CD4-positive, CD25-positive, alpha-beta regulatory T cell (primary cell): Measurements from ENCODE around the gene ARPC1A. TPM values are rescaled to one million over a fixed set of nuclear protein-coding genes. Genes with fewer than 3 reads are reported as not detected.

Source experiments
- ATAC-seq, 2 donors: fragments of 150-1000 bp; cut with Tn5 transposase; one replicate each; pipeline ENCODE4 v1.10.0; 2021; ENCODE audit warnings: low read depth in 2 of 2, moderate number of reproducible peaks in 2 of 2, moderate library complexity in 1 of 2
- DNase-seq, 3 donors: peaks; one replicate each; pipeline versions ENCODE4 v3.0.0 to v3.0.0-alpha.2; 2012 to 2022; ENCODE audit warnings: mixed read lengths in 1 of 3
- H3K27ac ChIP-seq: one replicate; pipeline ENCODE4 v1.7.0; 2013; ENCODE audit warnings: mild to moderate bottlenecking, low read length; ENCODE audit not compliant: insufficient read depth, poor library complexity, severe bottlenecking
- H3K27me3 ChIP-seq: one replicate; pipeline ENCODE4 v1.7.0; 2013; ENCODE audit warnings: low read length; ENCODE audit not compliant: control insufficient read depth, insufficient read depth
- H3K36me3 ChIP-seq: one replicate; pipeline ENCODE4 v1.7.0; 2013; ENCODE audit warnings: mild to moderate bottlenecking, low read length, moderate library complexity; ENCODE audit not compliant: control insufficient read depth, insufficient read depth
- H3K4me1 ChIP-seq: 2 replicates; pipeline ENCODE4 v1.7.0; 2013; ENCODE audit warnings: mild to moderate bottlenecking, low read length; ENCODE audit not compliant: insufficient read depth, control insufficient read depth, poor library complexity, severe bottlenecking
- H3K4me3 ChIP-seq: one replicate; pipeline ENCODE4 v1.7.0; 2013; ENCODE audit warnings: low read depth, mild to moderate bottlenecking, low read length, moderate library complexity
- H3K9me3 ChIP-seq, 2 experiments: 1 replicate in 1 of 2; 2 replicates in 1 of 2; pipeline ENCODE4 v1.7.0; 2013; ENCODE audit warnings: low read length in 2 of 2, mild to moderate bottlenecking in 1 of 2, moderate library complexity in 1 of 2; ENCODE audit not compliant: control insufficient read depth in 2 of 2
- H3K27ac Mint-ChIP-seq, 3 donors: one replicate each; pipeline ENCODE4 v1.8.0; 2020 to 2022; ENCODE audit warnings: mild to moderate bottlenecking in 3 of 3, mixed read lengths in 3 of 3, moderate library complexity in 2 of 3
- H3K27me3 Mint-ChIP-seq: one replicate; pipeline ENCODE4 v1.8.0; 2022; ENCODE audit warnings: mild to moderate bottlenecking, mixed read lengths
- H3K36me3 Mint-ChIP-seq: one replicate; pipeline ENCODE4 v1.8.0; 2020; ENCODE audit warnings: mixed read lengths
- H3K4me1 Mint-ChIP-seq, 4 donors: one replicate each; pipeline ENCODE4 v1.8.0; 2020 to 2022; ENCODE audit warnings: mixed read lengths in 4 of 4, mild to moderate bottlenecking in 1 of 4
- H3K4me3 Mint-ChIP-seq, 4 donors: one replicate each; pipeline ENCODE4 v1.8.0; 2020 to 2022; ENCODE audit warnings: mild to moderate bottlenecking in 4 of 4, mixed read lengths in 4 of 4, moderate library complexity in 3 of 4
- H3K9me3 Mint-ChIP-seq, 7 donors: one replicate each; pipeline ENCODE4 v1.8.0; 2020 to 2022; ENCODE audit warnings: mixed read lengths in 7 of 7, mild to moderate bottlenecking in 3 of 7, moderate library complexity in 2 of 7
- polyA plus RNA-seq, 4 donors: library from polyadenylated mRNA; unstranded; fragments of 300-500 nt; fragmentation: Illumina TruSeq; gene quantifications; one replicate each; pipeline ENCODE4 v1.2.3, GENCODE V29; 2021
- total RNA-seq: library from RNA; stranded (reverse); gene quantifications from one replicate; pipeline ENCODE4 v1.2.3, GENCODE V29; 2022

ARPC1A gene
- total and polyA plus RNA-seq, 5 donors from 2014 or later, result 42.5 to 79.0 (median 75.4) TPM

DNA sequence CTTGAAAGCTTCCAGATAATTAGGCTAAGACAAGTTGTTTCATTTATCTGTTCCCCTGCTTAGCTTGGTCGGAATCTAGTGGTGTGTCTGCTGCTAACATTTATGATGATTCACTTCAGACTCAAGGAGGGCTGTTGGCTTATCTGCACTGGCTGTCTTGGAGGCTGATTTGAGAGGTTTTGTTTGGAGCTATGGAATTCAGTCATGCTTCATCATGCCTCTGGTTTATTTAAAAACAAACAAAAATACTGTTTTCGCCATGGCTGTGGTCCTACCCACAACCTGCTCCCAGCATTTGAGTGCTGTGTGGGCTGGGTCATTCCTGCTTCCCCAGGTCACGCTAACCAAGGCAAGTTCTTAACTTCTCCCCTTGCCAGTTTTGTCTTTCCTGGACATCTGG, 37.1 kb downstream of the ARPC1A start:
- DNase-seq, result no peak
- Histone ChIP-seq H3K9me3 (no peaks in the 10 kb centered on the region), H3K4me1 (peaks cover 3% of the 10 kb centered on the region), H3K27ac (no peak overlapping the region), H3K36me3 (peaks cover 77% of the 10 kb centered on the region), H3K27me3 (no peaks in the 10 kb centered on the region), H3K4me3 (no peak overlapping the region)
- Mint-ChIP-seq H3K27me3 (no peaks in the 10 kb centered on the region), H3K4me3 (no peak overlapping the region), H3K36me3 (peaks cover 40% of the 10 kb centered on the region), H3K27ac (peak overlapping the region in 1 of 3 donors; percentile 79), H3K4me1 (peaks cover 0 to 10% (median 5%) of the 10 kb centered on the region in 4 donors), H3K9me3 (no peaks in the 10 kb centered on the region)
- no peak for ATAC-seq

DNA sequence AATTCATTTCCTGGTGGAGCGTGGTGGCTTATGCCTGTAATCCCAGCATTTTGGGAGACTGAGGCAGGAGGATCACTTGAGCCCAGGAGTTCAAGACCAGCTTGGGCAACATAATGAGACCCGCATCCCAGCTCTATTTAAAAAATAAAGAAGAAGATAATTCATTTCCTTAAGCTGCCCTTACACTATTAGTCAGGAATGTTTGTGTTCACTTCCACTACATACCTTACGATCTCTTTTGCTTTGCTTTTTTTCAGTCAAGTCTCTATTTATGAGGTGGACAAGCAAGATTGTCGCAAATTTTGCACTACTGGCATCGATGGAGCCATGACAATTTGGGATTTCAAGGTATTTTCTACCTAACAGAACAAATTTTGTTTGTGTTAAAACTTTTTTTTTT, 37.6 kb downstream of the ARPC1A start:
- Histone ChIP-seq H3K27me3 (no peaks in the 10 kb centered on the region), H3K4me3 (no peak overlapping the region), H3K9me3 (no peaks in the 10 kb centered on the region), H3K4me1 (peaks cover 3% of the 10 kb centered on the region), H3K27ac (no peak overlapping the region), H3K36me3 (peaks cover 72% of the 10 kb centered on the region)
- ATAC-seq (no peak), DNase-seq (no peak)
- Mint-ChIP-seq H3K27ac (no peak overlapping the region), H3K4me1 (peaks cover 0 to 10% (median 5%) of the 10 kb centered on the region in 4 donors), H3K9me3 (no peaks in the 10 kb centered on the region), H3K4me3 (no peak overlapping the region), H3K36me3 (peaks cover 35% of the 10 kb centered on the region), H3K27me3 (no peaks in the 10 kb centered on the region)

DNA sequence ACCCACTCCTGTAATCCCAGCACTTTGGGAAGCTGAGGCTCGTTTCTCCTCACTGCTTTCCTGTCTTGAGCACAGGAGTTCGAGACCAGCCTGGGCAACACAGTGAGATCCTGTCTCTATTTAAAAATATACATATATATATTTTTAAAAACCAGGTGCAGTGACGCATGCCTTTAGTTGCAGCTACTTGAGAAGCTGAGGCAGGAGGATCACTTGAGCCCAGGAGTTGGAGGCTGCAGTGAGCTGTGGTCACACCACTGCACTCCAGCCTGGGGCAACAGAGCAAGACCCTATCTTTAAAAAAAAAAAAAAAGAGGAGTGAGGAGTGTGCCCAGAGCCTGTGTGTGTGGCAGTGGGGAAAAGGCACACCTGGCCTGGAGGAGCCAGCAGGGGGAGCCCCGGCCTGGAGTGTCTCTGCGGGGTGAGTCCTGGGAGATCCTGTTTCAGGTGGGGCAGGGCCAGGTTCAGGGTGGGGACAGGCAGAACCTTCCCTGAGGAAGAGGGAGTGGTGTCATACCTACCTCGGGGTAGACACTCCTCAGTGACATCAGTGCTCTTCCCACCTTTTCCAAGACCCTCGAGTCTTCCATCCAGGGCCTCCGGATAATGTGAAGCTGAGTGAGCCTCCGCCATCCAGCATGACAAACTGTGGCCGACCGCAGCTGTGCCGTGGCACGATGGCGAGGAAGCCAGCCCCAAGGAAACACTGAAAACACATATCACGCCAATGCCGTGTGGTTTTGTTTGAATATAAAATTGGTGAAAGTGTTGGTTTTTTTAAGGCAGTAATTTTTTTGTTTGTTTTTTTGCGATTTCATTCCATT, 39.8 kb downstream of the ARPC1A start:
- Mint-ChIP-seq H3K27ac (peak overlapping the region in 1 of 3 donors; percentile 36), H3K4me1 (peaks cover 0 to 10% (median 5%) of the 10 kb centered on the region in 4 donors), H3K36me3 (peaks cover 29% of the 10 kb centered on the region), H3K27me3 (no peaks in the 10 kb centered on the region), H3K9me3 (no peaks in the 10 kb centered on the region), H3K4me3 (peak overlapping the region in 1 of 4 donors; percentile 27)
- Histone ChIP-seq H3K4me3 (no peak overlapping the region), H3K4me1 (peaks cover 3% of the 10 kb centered on the region), H3K9me3 (no peaks in the 10 kb centered on the region), H3K36me3 (peaks cover 53% of the 10 kb centered on the region), H3K27me3 (no peaks in the 10 kb centered on the region), H3K27ac (peak overlapping the region; percentile 23)
- DNase-seq (peak; percentile 56 to 69 (median 62)), ATAC-seq (peak; percentile 82 to 84)

DNA sequence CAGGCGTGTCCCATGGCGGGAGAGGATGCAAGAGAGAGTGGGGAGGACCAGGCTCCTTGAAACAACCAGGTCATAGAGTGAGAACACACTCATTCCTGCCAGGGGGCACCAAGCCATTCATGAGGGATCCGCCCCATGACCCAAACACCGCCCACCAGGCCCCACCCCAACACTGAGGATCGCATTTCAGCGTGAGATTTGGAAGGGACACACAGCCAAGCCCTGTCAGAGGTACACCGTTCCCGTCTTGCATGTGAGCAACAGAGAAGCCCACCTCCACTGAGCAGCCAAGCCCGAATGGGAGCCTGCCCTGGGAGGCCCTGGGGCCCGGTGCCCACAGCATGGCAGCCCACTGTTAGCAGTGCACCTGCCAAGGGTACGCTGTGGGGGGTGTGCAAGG, 40.9 kb downstream of the ARPC1A start:
- Histone ChIP-seq H3K4me1 (peaks cover 3% of the 10 kb centered on the region), H3K27me3 (no peaks in the 10 kb centered on the region), H3K9me3 (no peaks in the 10 kb centered on the region), H3K4me3 (no peak overlapping the region), H3K27ac (no peak overlapping the region), H3K36me3 (peaks cover 42% of the 10 kb centered on the region)
- no peak overlapping the region for H3K27ac Mint-ChIP-seq
- DNase-seq (no peak), ATAC-seq (no peak)
- no peak overlapping the region for H3K4me3 Mint-ChIP-seq
- H3K27me3 Mint-ChIP-seq, result no peaks in the 10 kb centered on the region
- H3K9me3 Mint-ChIP-seq, result no peaks in the 10 kb centered on the region
- H3K36me3 Mint-ChIP-seq, result peaks cover 23% of the 10 kb centered on the region
- peaks cover 0 to 10% (median 5%) of the 10 kb centered on the region in 4 donors for H3K4me1 Mint-ChIP-seq

DNA sequence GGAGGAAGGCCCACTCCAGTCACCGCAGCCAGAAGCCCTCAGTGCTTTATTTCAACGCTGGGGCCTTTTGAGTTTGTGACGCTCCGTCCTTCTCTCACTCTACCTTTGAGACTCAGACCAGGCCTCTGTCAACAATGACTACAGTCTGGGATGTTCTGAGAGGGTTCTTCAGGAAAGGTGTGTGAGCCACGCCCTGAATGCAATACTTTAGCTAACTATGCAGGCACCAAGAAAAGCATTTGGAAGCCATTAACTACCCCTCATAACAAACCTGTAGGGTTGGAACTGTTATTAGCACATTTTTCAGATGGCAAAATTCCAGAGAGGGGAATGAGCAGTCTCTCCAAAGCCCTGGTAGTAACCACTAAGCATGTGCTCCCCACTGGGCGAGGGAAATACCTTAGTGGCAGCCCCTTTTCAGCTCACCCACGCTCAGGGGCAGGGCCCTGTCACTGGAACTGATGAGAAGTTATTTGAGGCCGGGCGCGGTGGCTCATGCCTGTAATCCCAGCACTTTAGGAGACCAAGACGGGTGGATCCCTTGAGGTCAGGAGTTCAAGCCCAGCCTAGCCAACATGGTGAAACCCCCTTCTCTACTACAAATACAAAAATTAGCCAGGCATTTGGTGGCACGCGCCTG, 43.2 kb downstream of the ARPC1A start:
- Mint-ChIP-seq H3K4me3 (peak overlapping the region in 1 of 4 donors; percentile 65), H3K27ac (no peak overlapping the region), H3K36me3 (peaks cover 23% of the 10 kb centered on the region), H3K9me3 (no peaks in the 10 kb centered on the region), H3K4me1 (peaks cover 0 to 10% (median 7%) of the 10 kb centered on the region in 4 donors), H3K27me3 (no peaks in the 10 kb centered on the region)
- no peak overlapping the region for H3K27ac ChIP-seq
- H3K36me3 ChIP-seq, result peaks cover 25% of the 10 kb centered on the region
- no peak overlapping the region for H3K4me3 ChIP-seq
- H3K4me1 ChIP-seq, result peaks cover 4% of the 10 kb centered on the region
- no peak for DNase-seq
- H3K27me3 ChIP-seq, result no peaks in the 10 kb centered on the region
- H3K9me3 ChIP-seq, result no peaks in the 10 kb centered on the region
- no peak for ATAC-seq

DNA sequence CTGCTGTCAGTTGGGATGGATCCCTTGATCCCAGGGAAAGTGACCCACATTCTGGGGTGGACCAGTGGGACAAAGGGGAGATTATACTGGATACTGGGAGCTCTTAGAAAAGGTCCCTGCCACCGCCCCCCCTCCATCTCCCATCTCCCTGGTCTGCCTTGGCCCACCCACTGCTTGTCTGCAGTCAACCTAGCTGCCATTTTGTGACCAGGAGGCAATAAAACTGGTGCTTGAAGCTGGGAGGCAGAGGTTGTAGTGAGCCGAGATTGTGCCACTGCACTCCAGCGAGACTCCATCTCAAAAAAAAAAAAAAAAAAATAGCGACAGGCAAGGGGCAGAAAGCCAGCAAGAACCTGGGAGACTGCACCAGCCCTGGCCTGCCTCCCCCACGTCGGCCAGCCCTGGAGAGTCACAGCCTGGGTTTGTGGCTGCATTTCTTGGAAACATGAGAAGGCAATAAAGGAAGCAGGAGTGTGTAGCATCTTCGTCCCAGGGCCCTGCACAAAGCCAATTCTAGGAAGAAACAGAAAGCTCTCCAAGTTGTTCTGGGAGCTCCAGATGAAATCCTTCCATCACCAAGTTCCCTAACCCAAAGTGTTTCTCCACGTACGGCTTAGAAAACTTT, 44.2 kb downstream of the ARPC1A start:
- H3K36me3 ChIP-seq, result peaks cover 18% of the 10 kb centered on the region
- ATAC-seq, result no peak
- H3K27ac ChIP-seq, result no peak overlapping the region
- Mint-ChIP-seq H3K27me3 (no peaks in the 10 kb centered on the region), H3K27ac (no peak overlapping the region), H3K9me3 (no peaks in the 10 kb centered on the region), H3K36me3 (peaks cover 16% of the 10 kb centered on the region), H3K4me3 (no peak overlapping the region), H3K4me1 (peaks cover 0 to 10% (median 6%) of the 10 kb centered on the region in 4 donors)
- no peaks in the 10 kb centered on the region for H3K9me3 ChIP-seq
- H3K4me1 ChIP-seq, result peaks cover 8% of the 10 kb centered on the region
- no peak overlapping the region for H3K4me3 ChIP-seq
- no peaks in the 10 kb centered on the region for H3K27me3 ChIP-seq
- DNase-seq, result no peak

DNA sequence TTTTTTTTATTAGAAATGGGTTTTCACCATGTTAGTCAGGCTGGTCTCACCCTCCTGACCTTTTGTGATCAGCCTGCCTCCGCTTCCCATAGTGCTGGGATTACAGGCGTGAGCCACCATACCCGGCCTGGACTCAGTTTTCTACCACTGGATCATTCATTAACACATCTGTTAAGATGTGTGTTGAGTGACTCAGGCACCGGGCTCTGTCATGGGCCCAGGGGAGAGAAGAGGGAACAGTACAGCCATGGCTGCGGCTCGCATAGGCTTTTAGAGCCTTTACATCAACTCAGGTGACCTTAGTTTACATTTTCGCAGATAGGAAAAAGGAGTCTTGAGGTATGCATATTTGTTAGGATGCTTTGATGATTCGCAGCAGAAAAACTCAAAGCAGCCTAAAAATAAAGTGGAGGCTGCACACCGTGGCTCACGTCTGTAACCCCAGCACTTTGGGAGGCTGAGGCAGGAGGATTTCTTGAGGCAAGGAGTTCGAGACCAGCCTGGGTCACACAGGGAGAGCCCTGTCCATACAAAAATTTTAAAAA, 45.8 kb downstream of the ARPC1A start:
- Histone ChIP-seq H3K36me3 (peaks cover 6% of the 10 kb centered on the region), H3K27me3 (no peaks in the 10 kb centered on the region), H3K9me3 (no peaks in the 10 kb centered on the region), H3K27ac (no peak overlapping the region), H3K4me1 (peaks cover 16% of the 10 kb centered on the region), H3K4me3 (no peak overlapping the region)
- ATAC-seq, result no peak
- Mint-ChIP-seq H3K27ac (no peak overlapping the region), H3K4me1 (peaks cover 0 to 11% (median 4%) of the 10 kb centered on the region in 4 donors), H3K36me3 (peaks cover 5% of the 10 kb centered on the region), H3K27me3 (no peaks in the 10 kb centered on the region), H3K9me3 (no peaks in the 10 kb centered on the region), H3K4me3 (peak overlapping the region in 1 of 4 donors; percentile 60)
- DNase-seq, result no peak
